ENCODE results near the gene DIDO1. TPM values are rescaled to one million over a fixed set of nuclear protein-coding genes. Genes with fewer than 3 reads are reported as not detected.
"Not testable (repeated sequence)": the region's sequence is repeated elsewhere in the genome, so short reads cannot be mapped to it uniquely, and the experiment has no call there.

DIDO1 gene
- total RNA-seq, 1 experiment from 2014 or later, result 85.9 TPM

GRCh38 chr20:62854121-62854520, 72.2 kb downstream of the DIDO1 start:
- H3K9me3 ChIP-seq (ENCODE audit: control insufficient read depth, low read depth, low read length), result no peaks in the 10 kb centered on the region
- H3K14ac ChIP-seq (ENCODE audit: insufficient read depth, low read length), result no peak overlapping the region
- H4K5ac ChIP-seq (ENCODE audit: insufficient read length, low read depth, low read length), result no peak overlapping the region
- no peak overlapping the region for H4K8ac ChIP-seq (replicated peaks; ENCODE audit: insufficient read length, low read depth, low read length)
- H4K20me1 ChIP-seq (ENCODE audit: control insufficient read depth, insufficient read depth, insufficient read length), result no peaks in the 10 kb centered on the region
- TF ChIP-seq CTCF (conservative IDR thresholded peaks at IDR 0.05), result no peak
- H3K27me3 ChIP-seq (ENCODE audit: insufficient read depth, low read length), result no peaks in the 10 kb centered on the region
- H3K4me1 ChIP-seq (ENCODE audit: insufficient read depth, low read length), result no peaks in the 10 kb centered on the region
- no peak overlapping the region for H2BK120ac ChIP-seq (ENCODE audit: low read depth, low read length, poor library complexity, severe bottlenecking)
- no peak overlapping the region for H3K23ac ChIP-seq (ENCODE audit: insufficient read length, low read depth, low read length)
- H3K56ac ChIP-seq (ENCODE audit: insufficient read length, low read depth, low read length), result no peak overlapping the region
- no peak overlapping the region for H2AFZ ChIP-seq (ENCODE audit: low read length)
- H4K91ac ChIP-seq (ENCODE audit: insufficient read length, low read depth, low read length), result no peak overlapping the region
- H2BK5ac ChIP-seq (ENCODE audit: insufficient read length, low read length), result no peak overlapping the region
- H3K9ac ChIP-seq (ENCODE audit: extremely low read depth, insufficient read length, low read length), result no peak overlapping the region
- H2AK5ac ChIP-seq (ENCODE audit: insufficient read length, low read length), result no peak overlapping the region
- Mint-ChIP-seq H3K27ac (no peak overlapping the region), H3K27me3 (ENCODE audit: low read depth) (no peaks in the 10 kb centered on the region), H3K4me1 (peaks cover 2 to 10% of the 10 kb centered on the region in 2 experiments), H3K9me3 (no peaks in the 10 kb centered on the region), H3K36me3 (ENCODE audit: insufficient read depth in 1 of 3, low read depth in 3 of 3) (peaks cover 25 to 57% (median 53%) of the 10 kb centered on the region in 3 experiments), H3K4me3 (no peak overlapping the region)
- H3K4ac ChIP-seq (ENCODE audit: low read depth, low read length), result no peak overlapping the region
- no peaks in the 10 kb centered on the region for H3K79me2 ChIP-seq (ENCODE audit: insufficient read depth, low read length)
- no peak overlapping the region for H3K27ac ChIP-seq (ENCODE audit: insufficient read length, low read depth, low read length)
- H2BK15ac ChIP-seq (ENCODE audit: low read depth, low read length), result no peak overlapping the region
- DNase-seq, result no peak
- H3K18ac ChIP-seq (ENCODE audit: insufficient read length, low read depth, low read length), result no peak overlapping the region
- no peaks in the 10 kb centered on the region for H3K23me2 ChIP-seq (ENCODE audit: insufficient read length, low read depth, low read length, poor library complexity, severe bottlenecking)
- no peak overlapping the region for H2BK12ac ChIP-seq (ENCODE audit: insufficient read length, low read depth, low read length)
- no peak overlapping the region for H3K4me2 ChIP-seq (ENCODE audit: insufficient read depth, insufficient read length, low read length)
- H3K79me1 ChIP-seq (ENCODE audit: insufficient read depth, low read depth, low read length, poor library complexity, severe bottlenecking), result no peaks in the 10 kb centered on the region
- WGBS (ENCODE audit: extremely low coverage, insufficient read length, low lambda C conversion rate), result no CpG with 5 or more reads among the region's 13 CpGs
- H2BK20ac ChIP-seq (ENCODE audit: low read depth, low read length, poor library complexity, severe bottlenecking), result no peak overlapping the region
- H3T11ph ChIP-seq (ENCODE audit: low read length), result no peak overlapping the region

GRCh38 chr20:62853304-62853703, 73.0 kb downstream of the DIDO1 start:
- not testable (repeated sequence) for H3K79me2 ChIP-seq (ENCODE audit: insufficient read depth, low read length); H3K79me1 ChIP-seq (ENCODE audit: insufficient read depth, low read depth, low read length, poor library complexity, severe bottlenecking); H4K91ac ChIP-seq (ENCODE audit: insufficient read length, low read depth, low read length); H4K5ac ChIP-seq (ENCODE audit: insufficient read length, low read depth, low read length); H2AK5ac ChIP-seq (ENCODE audit: insufficient read length, low read length); H3K4me2 ChIP-seq (ENCODE audit: insufficient read depth, insufficient read length, low read length); H3K27me3 ChIP-seq (ENCODE audit: insufficient read depth, low read length); H4K8ac ChIP-seq (replicated peaks; ENCODE audit: insufficient read length, low read depth, low read length); H2BK12ac ChIP-seq (ENCODE audit: insufficient read length, low read depth, low read length); H2BK15ac ChIP-seq (ENCODE audit: low read depth, low read length); H3K14ac ChIP-seq (ENCODE audit: insufficient read depth, low read length); H3K9me3 Mint-ChIP-seq; H3K23ac ChIP-seq (ENCODE audit: insufficient read length, low read depth, low read length); H2BK20ac ChIP-seq (ENCODE audit: low read depth, low read length, poor library complexity, severe bottlenecking); H2BK5ac ChIP-seq (ENCODE audit: insufficient read length, low read length); H3K23me2 ChIP-seq (ENCODE audit: insufficient read length, low read depth, low read length, poor library complexity, severe bottlenecking); H3K9ac ChIP-seq (ENCODE audit: extremely low read depth, insufficient read length, low read length); H3K4me3 Mint-ChIP-seq; DNase-seq; H3K27me3 Mint-ChIP-seq (ENCODE audit: low read depth); H3K18ac ChIP-seq (ENCODE audit: insufficient read length, low read depth, low read length); H2AFZ ChIP-seq (ENCODE audit: low read length); H3K4ac ChIP-seq (ENCODE audit: low read depth, low read length); H4K20me1 ChIP-seq (ENCODE audit: control insufficient read depth, insufficient read depth, insufficient read length); H3T11ph ChIP-seq (ENCODE audit: low read length); H3K27ac ChIP-seq (ENCODE audit: insufficient read length, low read depth, low read length); H3K4me1 ChIP-seq (ENCODE audit: insufficient read depth, low read length); H3K27ac Mint-ChIP-seq; H3K56ac ChIP-seq (ENCODE audit: insufficient read length, low read depth, low read length); H3K9me3 ChIP-seq (ENCODE audit: control insufficient read depth, low read depth, low read length); H3K4me1 Mint-ChIP-seq; H2BK120ac ChIP-seq (ENCODE audit: low read depth, low read length, poor library complexity, severe bottlenecking)
- WGBS (ENCODE audit: extremely low coverage, insufficient read length, low lambda C conversion rate), result no CpG with 5 or more reads among the region's 6 CpGs
- H3K36me3 Mint-ChIP-seq (ENCODE audit: insufficient read depth in 1 of 3, low read depth in 3 of 3), result peaks cover 25 to 59% (median 51%) of the 10 kb centered on the region in 3 experiments
